Activated CD8-positive, alpha-beta memory T cell treated with anti-CD3 and anti-CD28 coated beads, Interleukin-2, amount 50 U/mL, for 4 hours (primary cell): ENCODE data around the gene HES7.

Experiments used
- DNase-seq: peaks from one replicate; pipeline ENCODE4 v3.0.0-alpha.2; 2020

Gene HES7

GRCh38 chr17:8142158-8142886, 18.4 kb upstream of the HES7 start:
- no peak for DNase-seq

GRCh38 chr17:8141741-8142140, 17.8 kb upstream of the HES7 start:
- DNase-seq = no peak

DNA sequence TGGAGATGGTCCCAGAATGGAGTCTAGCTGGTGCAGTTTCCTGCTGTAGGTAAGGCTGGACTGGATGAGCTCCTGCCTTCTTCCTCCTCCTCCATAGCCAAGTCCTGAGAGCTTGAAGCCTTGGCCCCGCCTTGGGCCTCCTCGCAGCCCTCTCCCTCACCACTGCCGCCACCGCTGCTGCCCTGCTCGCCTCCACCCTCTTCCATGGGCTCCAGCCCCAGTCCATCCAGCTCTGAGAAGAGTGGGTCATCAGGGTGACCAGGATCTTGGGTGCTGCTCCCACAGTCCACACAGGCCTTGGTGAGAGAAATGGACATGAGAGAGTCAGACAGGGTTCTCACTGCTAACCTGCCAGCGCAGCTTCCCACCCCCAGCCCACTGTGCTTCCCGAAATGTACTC, 17.1 kb upstream of the HES7 start:
- no peak for DNase-seq

GRCh38 chr17:8140065-8141029, 16.4 kb upstream of the HES7 start:
- no peak for DNase-seq

GRCh38 chr17:8138672-8139371, 14.9 kb upstream of the HES7 start:
- DNase-seq = peak; percentile 93

- DNase-seq = no peak
Measured at GRCh38 chr17:8138374-8138671, 14.4 kb upstream of the HES7 start.

GRCh38 chr17:8137645-8138373, 13.9 kb upstream of the HES7 start:
- no peak for DNase-seq

DNA sequence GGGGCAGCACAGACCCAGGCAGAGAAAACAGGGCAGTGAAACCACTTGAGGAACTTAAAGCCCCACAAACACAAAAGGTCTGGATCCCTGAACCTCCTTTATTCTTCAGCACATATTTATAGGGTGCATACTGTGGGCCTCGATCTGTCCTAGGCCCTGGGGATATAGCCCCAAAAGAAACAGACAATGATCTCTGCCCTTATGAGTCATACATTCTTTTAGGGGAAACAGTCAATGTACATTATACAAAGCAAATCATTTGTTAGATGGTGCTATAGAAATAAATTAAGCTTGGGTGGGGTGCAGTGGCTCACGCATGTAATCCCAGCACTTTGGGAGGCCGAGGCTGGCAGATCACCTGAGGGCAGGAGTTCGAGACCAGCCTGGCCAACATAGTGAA, 10.0 kb upstream of the HES7 start:
- DNase-seq = no peak

GRCh38 chr17:8133399-8133798, 9.5 kb upstream of the HES7 start:
- DNase-seq = no peak

- no peak for DNase-seq
Measured at GRCh38 chr17:8131844-8132441, 8.0 kb upstream of the HES7 start.

DNA sequence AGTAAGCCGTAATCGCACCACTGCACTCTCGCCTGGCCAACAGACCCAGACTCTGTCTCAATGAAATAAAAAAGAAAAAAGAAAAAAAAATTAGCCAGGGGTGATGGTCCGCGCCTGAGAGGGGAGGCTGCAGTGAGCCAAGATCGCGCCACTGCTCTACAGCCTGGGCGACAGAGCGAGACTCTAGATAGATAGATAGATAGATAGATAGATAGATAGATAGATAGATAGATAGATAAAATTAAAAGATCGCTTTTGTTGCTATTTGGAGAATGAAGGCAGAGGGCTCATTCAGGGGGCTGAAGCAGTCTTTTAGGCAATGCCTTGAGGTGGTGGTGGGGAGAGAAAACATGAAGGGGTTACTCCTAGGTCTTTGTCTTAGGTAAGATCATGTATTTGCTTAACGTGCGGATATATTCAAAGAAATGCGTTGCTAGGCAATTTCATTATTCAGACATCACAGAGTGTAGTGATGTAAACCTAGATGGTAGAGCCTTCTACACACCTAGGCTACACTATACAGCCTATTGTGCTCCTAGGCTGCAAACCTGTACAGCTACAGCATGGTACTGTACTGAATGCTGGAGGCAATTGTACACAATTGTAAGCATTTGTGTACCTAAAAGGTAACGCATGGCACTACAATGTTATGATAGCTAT, 4.3 kb upstream of the HES7 start:
- no peak for DNase-seq

- DNase-seq = no peak
Measured at GRCh38 chr17:8126491-8127066, 2.7 kb upstream of the HES7 start.

GRCh38 chr17:8125947-8126490, 2.1 kb upstream of the HES7 start:
- no peak for DNase-seq

- peak; percentile 86 for DNase-seq
Measured at GRCh38 chr17:8125154-8125946, 1.4 kb upstream of the HES7 start.

- DNase-seq = no peak
Measured at GRCh38 chr17:8124350-8125153, 646 bp upstream of the HES7 start.

DNA sequence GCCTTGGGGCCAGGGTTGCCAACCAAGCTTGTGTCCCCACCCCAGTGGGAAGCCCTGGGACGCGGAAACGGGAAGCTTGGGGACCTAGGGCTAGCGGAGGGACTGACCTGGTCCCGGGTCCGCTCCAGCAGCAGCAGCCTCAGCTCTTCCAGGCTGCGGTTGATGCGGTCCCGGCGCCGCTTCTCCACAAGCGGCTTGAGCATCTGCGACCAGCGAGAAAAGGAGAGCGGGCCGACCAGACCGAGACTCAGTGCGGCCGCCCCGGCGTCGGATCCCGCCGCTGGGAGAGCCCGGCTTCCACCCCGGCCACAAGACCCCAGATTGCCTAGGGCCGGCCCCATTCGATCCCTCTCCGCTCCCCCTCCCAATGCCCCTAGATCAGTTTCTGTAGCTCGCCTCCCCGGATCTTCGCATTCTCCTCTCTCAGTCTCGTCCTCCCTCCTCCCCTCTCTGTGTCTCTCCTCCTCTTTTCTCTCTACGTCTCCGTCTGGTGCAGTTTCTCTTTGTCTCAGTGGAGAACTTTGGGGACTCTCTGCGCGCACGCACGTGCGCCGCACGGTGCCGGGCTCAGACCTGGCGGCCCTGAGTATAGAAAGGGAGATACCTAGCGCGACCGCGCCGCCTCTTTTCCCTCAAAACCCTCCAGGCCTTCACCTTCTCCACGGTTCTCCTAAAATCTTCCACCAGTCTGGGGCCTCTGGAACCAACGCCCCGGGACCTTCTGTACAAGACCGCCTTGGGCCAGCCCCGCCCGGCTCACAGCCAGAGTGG, 797 bp downstream of the HES7 start:
- peak; percentile 47 for DNase-seq

DNA sequence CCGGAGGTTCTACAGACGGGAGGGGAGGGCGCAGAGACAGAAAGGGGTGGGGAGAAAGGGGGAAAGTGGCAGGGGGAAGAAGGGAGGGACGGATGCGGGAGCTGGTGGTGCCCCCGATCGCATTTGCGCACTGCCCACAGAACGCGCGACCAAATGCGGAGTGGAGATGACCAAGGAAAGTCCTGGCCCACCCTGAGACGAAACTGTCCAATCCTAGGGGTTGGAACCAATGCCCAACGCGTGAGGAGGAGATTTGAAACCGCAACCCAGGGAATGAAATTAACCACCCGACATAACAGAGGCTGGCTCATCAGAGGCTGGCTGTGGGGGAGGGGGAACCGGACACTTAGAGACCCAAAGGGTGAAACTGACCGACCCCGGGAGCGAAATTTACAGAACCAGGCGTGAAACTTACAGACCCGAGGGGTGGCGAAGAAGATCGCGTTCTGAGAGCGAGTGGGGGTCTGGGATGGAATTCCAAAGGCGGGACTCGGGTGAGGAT, 1.4 kb downstream of the HES7 start:
- DNase-seq = no peak

GRCh38 chr17:8121681-8122421, 2.1 kb downstream of the HES7 start:
- DNase-seq = no peak
